ENCODE data around the gene PLCE1. TPM values are rescaled to one million over a fixed set of nuclear protein-coding genes. Genes with fewer than 3 reads are reported as not detected.

The PLCE1 gene
- polyA plus RNA-seq, 2 of the 4 experiments (the other 2 are of a cell fraction) = 10.7 to 18.2 TPM

GRCh38 chr10:93993782-93994437 lies at the start of gene PLCE1 (continued):
- TF ChIP-seq EP300 (IDR thresholded peaks at IDR 0.05) (no peak), USF2 (IDR thresholded peaks at IDR 0.05) (no peak), ZFP36 (IDR thresholded peaks at IDR 0.05; ENCODE audit: borderline replicate concordance, partially characterized antibody) (no peak), CTCF (IDR thresholded peaks at IDR 0.05) (peak; percentile 23), PHF8 (IDR thresholded peaks at IDR 0.05; ENCODE audit: borderline replicate concordance, low read depth) (no peak), POLR2AphosphoS2 (conservative IDR thresholded peaks at IDR 0.05; ENCODE audit: low read length) (no peak), MAFK (IDR thresholded peaks at IDR 0.05; ENCODE audit: partially characterized antibody) (no peak), CEBPB (IDR thresholded peaks at IDR 0.05) (no peak), MAZ (IDR thresholded peaks at IDR 0.05; ENCODE audit: borderline replicate concordance, low read depth, low read length) (no peak), TP53 (CRISPR knock-in tag; IDR thresholded peaks at IDR 0.05) (no peak), RARB (CRISPR knock-in tag; IDR thresholded peaks at IDR 0.05) (no peak), ZNF302 (CRISPR knock-in tag; IDR thresholded peaks at IDR 0.05) (no peak), NR3C1 (IDR thresholded peaks at IDR 0.05) (no peak), EHF (CRISPR knock-in tag; IDR thresholded peaks at IDR 0.05) (no peak), CBX8 (IDR thresholded peaks at IDR 0.05) (no peak), FOSL2 (IDR thresholded peaks at IDR 0.05) (no peak), FOSL2 (CRISPR knock-in tag; IDR thresholded peaks at IDR 0.05) (peak; percentile 35; the same call in 1 of the 2 replicates), MYC (IDR thresholded peaks at IDR 0.05; ENCODE audit: borderline replicate concordance, low read length) (no peak), BHLHE40 (IDR thresholded peaks at IDR 0.05; ENCODE audit: low read depth, low read length) (no peak), POLR2A (IDR thresholded peaks at IDR 0.05; ENCODE audit: low read length) (peak; percentile 70), NFE2L2 (conservative IDR thresholded peaks at IDR 0.05; ENCODE audit: low read length) (no peak), EHMT2 (IDR thresholded peaks at IDR 0.05; ENCODE audit: low read depth) (no peak), MAX (IDR thresholded peaks at IDR 0.05) (peak; percentile 4; the same call in 1 of the 2 replicates), CHD2 (IDR thresholded peaks at IDR 0.05; ENCODE audit: low read length, partially characterized antibody) (no peak), RCOR1 (IDR thresholded peaks at IDR 0.05; ENCODE audit: low read depth, low read length) (no peak), FOXS1 (CRISPR knock-in tag; IDR thresholded peaks at IDR 0.05) (no peak), HOXB5 (CRISPR knock-in tag; IDR thresholded peaks at IDR 0.05) (no peak), TFCP2L1 (CRISPR knock-in tag; IDR thresholded peaks at IDR 0.05) (no peak), ESRRA (IDR thresholded peaks at IDR 0.05; ENCODE audit: borderline replicate concordance, low read length) (no peak)

GRCh38 chr10:93945819-93946218 lies 47.9 kb upstream of the PLCE1 start:
- H3K27ac ChIP-seq = no peak overlapping the region
- no peak for FAIRE-seq
- H3K9me3 ChIP-seq = no peaks in the 10 kb centered on the region
- CTCF ChIA-PET = interaction anchor here (2.4 kb wide), 1 partner anchor 29 kb away, joined by 7 read pairs; no protein-coding TSS in a partner anchor
- no peak for DNase-seq (ENCODE audit: low read depth in 1 of 2, low spot score in 1 of 2)
- no peak overlapping the region for H3K4me3 ChIP-seq
- H3K4me1 ChIP-seq = no peaks in the 10 kb centered on the region
- H3K4me2 ChIP-seq = no peak overlapping the region
- no peak for ATAC-seq
- POLR2A ChIA-PET = no interaction called here
- WGBS (ENCODE audit: missing lambda C conversion rate) = 86% methylated on average over 4 of the region's 4 CpGs
- no peak for TF ChIP-seq REST (IDR thresholded peaks at IDR 0.05)
- no peak for TF ChIP-seq USF2 (IDR thresholded peaks at IDR 0.05)
- TF ChIP-seq BCL3 (IDR thresholded peaks at IDR 0.05) = no peak
- no peak for TF ChIP-seq KDM1A (IDR thresholded peaks at IDR 0.05; ENCODE audit: low read depth)
- TF ChIP-seq RFX5 (IDR thresholded peaks at IDR 0.05) = no peak
- no peak for TF ChIP-seq HOXB5 (CRISPR knock-in tag; IDR thresholded peaks at IDR 0.05)
